ENCODE results near the gene C19orf81.

C19orf81 gene

DNA sequence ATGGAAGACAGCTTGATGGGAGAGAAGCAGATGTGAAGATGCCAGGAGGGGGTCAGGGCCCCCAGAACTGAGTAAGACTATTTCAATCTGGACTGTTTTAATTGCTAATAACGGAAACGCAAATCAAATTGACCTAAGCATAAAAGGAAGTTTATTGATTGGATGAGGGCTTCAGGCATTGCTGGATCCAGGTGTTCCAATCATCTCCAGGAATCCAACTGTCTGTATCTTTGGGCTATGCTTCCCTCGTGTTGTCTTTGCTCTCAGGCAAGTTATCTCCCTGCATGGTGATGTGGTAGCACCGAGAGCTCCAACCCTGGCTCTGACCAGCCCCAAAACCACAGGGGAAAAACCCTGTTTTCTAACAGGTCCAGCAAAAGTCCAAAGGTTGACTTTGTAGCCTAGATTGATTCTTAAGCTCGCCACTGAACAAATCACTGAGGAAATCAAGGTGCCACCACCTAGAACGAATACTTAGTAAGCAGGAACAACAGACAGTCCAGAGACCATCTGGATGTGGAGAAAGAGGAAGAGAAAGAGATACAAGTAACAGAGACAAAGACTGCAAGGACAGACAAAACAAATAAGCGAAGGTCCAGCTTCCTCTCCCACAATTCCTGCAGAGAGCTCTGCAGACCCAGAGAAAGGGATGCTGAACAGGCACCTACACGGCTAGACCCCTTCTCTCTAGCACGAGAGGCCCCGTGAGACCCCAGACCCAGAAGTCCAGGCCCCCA lies 1.2 kb upstream of the C19orf81 start:
- Histone ChIP-seq H4K20me1 (ENCODE audit: insufficient read depth, low read length, poor library complexity, severe bottlenecking) (no peaks in the 10 kb centered on the region), H3K9me3 (ENCODE audit: insufficient read depth, low read depth, low read length) (no peaks in the 10 kb centered on the region), H3F3A (ENCODE audit: low read depth) (no peaks in the 10 kb centered on the region), H3K9me2 (replicated peaks; ENCODE audit: low read depth, low read length) (no peaks in the 10 kb centered on the region), H3K4me2 (ENCODE audit: low read depth, low read length, poor library complexity, severe bottlenecking) (no peak overlapping the region), H3K79me2 (ENCODE audit: insufficient read depth, low read length) (no peaks in the 10 kb centered on the region), H3K36me3 (ENCODE audit: insufficient read depth, low read length) (no peaks in the 10 kb centered on the region), H2AFZ (ENCODE audit: low read length) (no peak overlapping the region), H3K4me3 (ENCODE audit: low read length, poor library complexity, severe bottlenecking) (no peak overlapping the region), H3K27me3 (ENCODE audit: insufficient read depth, low read length, poor library complexity, severe bottlenecking) (no peaks in the 10 kb centered on the region), H3K4me1 (ENCODE audit: insufficient read depth, low read length, poor library complexity, severe bottlenecking) (peaks cover 3% of the 10 kb centered on the region), H3K9ac (ENCODE audit: low read depth, low read length, poor library complexity, severe bottlenecking) (no peak overlapping the region)
- TF ChIP-seq, protein P1, sequence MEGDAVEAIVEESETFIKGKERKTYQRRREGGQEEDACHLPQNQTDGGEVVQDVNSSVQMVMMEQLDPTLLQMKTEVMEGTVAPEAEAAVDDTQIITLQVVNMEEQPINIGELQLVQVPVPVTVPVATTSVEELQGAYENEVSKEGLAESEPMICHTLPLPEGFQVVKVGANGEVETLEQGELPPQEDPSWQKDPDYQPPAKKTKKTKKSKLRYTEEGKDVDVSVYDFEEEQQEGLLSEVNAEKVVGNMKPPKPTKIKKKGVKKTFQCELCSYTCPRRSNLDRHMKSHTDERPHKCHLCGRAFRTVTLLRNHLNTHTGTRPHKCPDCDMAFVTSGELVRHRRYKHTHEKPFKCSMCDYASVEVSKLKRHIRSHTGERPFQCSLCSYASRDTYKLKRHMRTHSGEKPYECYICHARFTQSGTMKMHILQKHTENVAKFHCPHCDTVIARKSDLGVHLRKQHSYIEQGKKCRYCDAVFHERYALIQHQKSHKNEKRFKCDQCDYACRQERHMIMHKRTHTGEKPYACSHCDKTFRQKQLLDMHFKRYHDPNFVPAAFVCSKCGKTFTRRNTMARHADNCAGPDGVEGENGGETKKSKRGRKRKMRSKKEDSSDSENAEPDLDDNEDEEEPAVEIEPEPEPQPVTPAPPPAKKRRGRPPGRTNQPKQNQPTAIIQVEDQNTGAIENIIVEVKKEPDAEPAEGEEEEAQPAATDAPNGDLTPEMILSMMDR (conservative IDR thresholded peaks at IDR 0.05; ENCODE audit: low read length), result no peak
- TF ChIP-seq EZH2phosphoT487 (IDR thresholded peaks at IDR 0.05; ENCODE audit: borderline replicate concordance), result no peak

DNA sequence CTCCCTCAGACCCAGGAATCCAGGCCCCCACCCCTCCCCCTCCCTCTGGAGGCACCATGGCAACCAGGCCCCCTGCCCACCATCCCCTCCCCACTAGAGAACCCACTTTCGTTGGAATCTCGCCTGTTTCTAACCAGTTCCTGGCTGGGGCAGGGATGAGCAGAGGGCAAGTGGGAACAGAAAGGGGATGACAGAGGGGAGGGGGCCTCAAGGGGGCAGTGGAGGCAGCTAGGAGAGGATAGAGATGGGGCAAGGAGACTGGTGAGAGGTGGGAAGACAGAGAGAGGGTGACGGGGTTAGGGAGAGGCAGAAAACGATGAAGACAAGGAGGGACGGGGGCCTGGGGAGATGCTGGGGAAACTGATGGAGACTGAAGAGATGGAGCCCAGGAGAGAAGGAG lies 586 bp upstream of the C19orf81 start:
- Histone ChIP-seq H3K79me2 (ENCODE audit: insufficient read depth, low read length) (no peaks in the 10 kb centered on the region), H3K36me3 (ENCODE audit: insufficient read depth, low read length) (no peaks in the 10 kb centered on the region), H3K9me3 (ENCODE audit: insufficient read depth, low read depth, low read length) (no peaks in the 10 kb centered on the region), H3K4me2 (ENCODE audit: low read depth, low read length, poor library complexity, severe bottlenecking) (no peak overlapping the region), H3K9me2 (replicated peaks; ENCODE audit: low read depth, low read length) (no peaks in the 10 kb centered on the region), H2AFZ (ENCODE audit: low read length) (no peak overlapping the region), H3K4me1 (ENCODE audit: insufficient read depth, low read length, poor library complexity, severe bottlenecking) (peaks cover 3% of the 10 kb centered on the region), H3K27me3 (ENCODE audit: insufficient read depth, low read length, poor library complexity, severe bottlenecking) (no peaks in the 10 kb centered on the region), H3K4me3 (ENCODE audit: low read length, poor library complexity, severe bottlenecking) (no peak overlapping the region), H4K20me1 (ENCODE audit: insufficient read depth, low read length, poor library complexity, severe bottlenecking) (no peaks in the 10 kb centered on the region), H3K9ac (ENCODE audit: low read depth, low read length, poor library complexity, severe bottlenecking) (no peak overlapping the region), H3F3A (ENCODE audit: low read depth) (no peaks in the 10 kb centered on the region)
- TF ChIP-seq EZH2phosphoT487 (IDR thresholded peaks at IDR 0.05; ENCODE audit: borderline replicate concordance), result no peak
- TF ChIP-seq, protein P1 (conservative IDR thresholded peaks at IDR 0.05; ENCODE audit: low read length), result no peak

DNA sequence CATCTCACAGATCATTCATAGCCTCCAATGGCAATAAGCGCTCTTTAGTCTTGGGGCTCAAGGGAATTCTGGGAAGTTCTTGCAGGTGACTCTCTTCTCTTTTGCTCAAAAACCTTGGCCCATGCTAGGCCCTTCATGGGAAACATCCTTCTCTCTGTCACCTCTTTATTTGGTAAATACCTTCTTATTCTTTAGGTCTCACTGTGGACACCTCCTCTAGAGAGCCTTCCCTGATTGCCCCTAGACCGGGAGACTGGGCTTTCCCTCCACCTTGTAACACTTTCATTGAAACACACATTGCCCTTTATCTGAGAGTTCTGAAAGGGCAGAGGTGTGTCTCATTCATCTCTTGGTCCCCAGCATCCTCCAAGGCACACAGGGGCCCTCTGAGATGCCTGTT lies 1.9 kb downstream of the C19orf81 start:
- TF ChIP-seq EZH2phosphoT487 (IDR thresholded peaks at IDR 0.05; ENCODE audit: borderline replicate concordance), result no peak
- TF ChIP-seq, protein P1 (conservative IDR thresholded peaks at IDR 0.05; ENCODE audit: low read length), result no peak
- Histone ChIP-seq H3K9me3 (ENCODE audit: insufficient read depth, low read depth, low read length) (no peaks in the 10 kb centered on the region), H3K27me3 (ENCODE audit: insufficient read depth, low read length, poor library complexity, severe bottlenecking) (no peaks in the 10 kb centered on the region), H2AFZ (ENCODE audit: low read length) (no peak overlapping the region), H4K20me1 (ENCODE audit: insufficient read depth, low read length, poor library complexity, severe bottlenecking) (no peaks in the 10 kb centered on the region), H3K4me2 (ENCODE audit: low read depth, low read length, poor library complexity, severe bottlenecking) (no peak overlapping the region), H3F3A (ENCODE audit: low read depth) (no peaks in the 10 kb centered on the region), H3K9me2 (replicated peaks; ENCODE audit: low read depth, low read length) (no peaks in the 10 kb centered on the region), H3K4me3 (ENCODE audit: low read length, poor library complexity, severe bottlenecking) (no peak overlapping the region), H3K4me1 (ENCODE audit: insufficient read depth, low read length, poor library complexity, severe bottlenecking) (peaks cover 3% of the 10 kb centered on the region), H3K36me3 (ENCODE audit: insufficient read depth, low read length) (no peaks in the 10 kb centered on the region), H3K9ac (ENCODE audit: low read depth, low read length, poor library complexity, severe bottlenecking) (no peak overlapping the region), H3K79me2 (ENCODE audit: insufficient read depth, low read length) (no peaks in the 10 kb centered on the region)
